Sigmoid colon (tissue), 7 donors: ENCODE data around the gene CSTPP1. TPM values are rescaled to one million over a fixed set of nuclear protein-coding genes. Genes with fewer than 3 reads are reported as not detected.

ENCODE experiments used
- DNase-seq: peaks from one replicate; pipeline ENCODE4 v3.0.0-alpha.2; 2019
- H3K27ac ChIP-seq, 4 donors: fragments of 200-600 bp; sonication (generic); one replicate each; pipeline ENCODE4 v1.5.1; 2016 to 2019; ENCODE audit warnings: mild to moderate bottlenecking in 1 of 4
- H3K27me3 ChIP-seq, 3 donors: fragments of 200-600 bp; sonication (generic); one replicate each; pipeline ENCODE4 v1.5.1; 2019; ENCODE audit warnings: mild to moderate bottlenecking in 1 of 3
- H3K36me3 ChIP-seq, 4 donors: fragments of 200-600 bp; sonication (generic); one replicate each; pipeline ENCODE4 v1.5.1; 2016 to 2019
- H3K4me1 ChIP-seq, 4 donors: fragments of 200-600 bp; sonication (generic); one replicate each; pipeline ENCODE4 v1.5.1; 2017 to 2019
- H3K4me3 ChIP-seq, 4 donors: fragments of 200-600 bp; sonication (generic); one replicate each; pipeline ENCODE4 v1.5.1; 2017 to 2019; ENCODE audit warnings: mild to moderate bottlenecking in 2 of 4, moderate library complexity in 1 of 4
- H3K9me3 ChIP-seq, 4 donors: fragments of 200-600 bp in 3 of 4; sonication (generic) in 3 of 4; one replicate each; pipeline versions ENCODE4 v1.5.1 to v1.6.1; 2013 to 2019
- CTCF ChIP-seq, 4 experiments: fragments of 450-650 bp in 3 of 4; fragments of 200-600 bp in 1 of 4; IDR thresholded peaks; one replicate each; pipeline ENCODE4 v1.5.1; 2016 to 2019; ENCODE audit warnings: antibody characterized with exemption in 4 of 4, mild to moderate bottlenecking in 3 of 4, moderate library complexity in 2 of 4
- EP300 ChIP-seq, 4 donors: sonication (generic); formaldehyde crosslinking; IDR thresholded peaks; one replicate each; pipeline ENCODE4 v1.6.1; 2017; ENCODE audit warnings: antibody characterized with exemption in 4 of 4
- POLR2A ChIP-seq, 2 donors: fragments of 450-650 bp; IDR thresholded peaks; one replicate each; pipeline ENCODE4 v1.6.1; 2016; ENCODE audit warnings: antibody characterized with exemption in 2 of 2, mild to moderate bottlenecking in 2 of 2, moderate library complexity in 2 of 2
- POLR2AphosphoS5 ChIP-seq, 4 donors: sonication (generic); formaldehyde crosslinking; IDR thresholded peaks; one replicate each; pipeline ENCODE4 v1.6.1; 2017; ENCODE audit warnings: antibody characterized with exemption in 4 of 4
- WGBS, 2 donors: extraction: QIAGEN DNeasy Blood & Tissue Kit; methylation state at CpG; one replicate each; pipeline ENCODE4 v1.1.7; 2013; 5-methylcytosine and 5-hydroxymethylcytosine counted together
- intact Hi-C: fragments of 100-400 bp; cut with DNase I; formaldehyde crosslinking; loops from one replicate; pipeline ENCODE4 v1.15.1; 2023
- polyA plus RNA-seq, 3 donors: library from polyadenylated mRNA; stranded (reverse); fragments of 200-250 nt; gene quantifications; one replicate each; pipeline ENCODE4 v1.2.3, GENCODE V29; 2013
- total RNA-seq, 4 donors: library from RNA; depleted of rRNA; stranded (reverse); fragments of >200 nt; gene quantifications; one replicate each; pipeline ENCODE4 v1.1.0, GENCODE V29; 2016
- donor health status: healthy with polysubstance abuse.
- donor health status: Bipolar disorder and iron deficiency.
- donor health status: healthy.

The CSTPP1 gene
- total and polyA plus RNA-seq, 7 donors = 12.9 to 29.4 (median 22.8) TPM

- H3K4me3 ChIP-seq = no peak overlapping the region
- DNase-seq = no peak
- TF ChIP-seq EP300 (IDR thresholded peaks at IDR 0.05) (no peak), POLR2A (IDR thresholded peaks at IDR 0.05) (no peak), POLR2AphosphoS5 (IDR thresholded peaks at IDR 0.05) (no peak), CTCF (IDR thresholded peaks at IDR 0.05) (no peak)
- intact Hi-C loops = no loop called here
- H3K9me3 ChIP-seq = no peaks in the 10 kb centered on the region
- WGBS, 2 donors = 97 to 98% methylated on average over 3 of the region's 3 CpGs
- H3K27me3 ChIP-seq = no peaks in the 10 kb centered on the region
- H3K36me3 ChIP-seq = no peaks in the 10 kb centered on the region
- no peak overlapping the region for H3K27ac ChIP-seq
- H3K4me1 ChIP-seq = no peaks in the 10 kb centered on the region
Measured at GRCh38 chr11:46963844-46964243, 27.3 kb downstream of the CSTPP1 start.

GRCh38 chr11:46966773-46967172 lies 30.2 kb downstream of the CSTPP1 start:
- no peak overlapping the region for H3K4me3 ChIP-seq
- H3K27ac ChIP-seq = no peak overlapping the region
- TF ChIP-seq POLR2AphosphoS5 (IDR thresholded peaks at IDR 0.05) (no peak), CTCF (IDR thresholded peaks at IDR 0.05) (no peak), EP300 (IDR thresholded peaks at IDR 0.05) (no peak), POLR2A (IDR thresholded peaks at IDR 0.05) (no peak)
- H3K27me3 ChIP-seq = no peaks in the 10 kb centered on the region
- WGBS, 2 donors = 87 to 92% methylated on average over 2 of the region's 2 CpGs
- no peaks in the 10 kb centered on the region for H3K4me1 ChIP-seq
- H3K9me3 ChIP-seq = no peaks in the 10 kb centered on the region
- intact Hi-C loops = no loop called here
- no peaks in the 10 kb centered on the region for H3K36me3 ChIP-seq
- no peak for DNase-seq

GRCh38 chr11:46967962-46968361 lies 31.4 kb downstream of the CSTPP1 start:
- Histone ChIP-seq H3K4me1 (no peaks in the 10 kb centered on the region), H3K27me3 (no peaks in the 10 kb centered on the region), H3K9me3 (no peaks in the 10 kb centered on the region), H3K27ac (no peak overlapping the region), H3K36me3 (no peaks in the 10 kb centered on the region), H3K4me3 (no peak overlapping the region)
- intact Hi-C loops = no loop called here
- no peak for DNase-seq
- no peak for TF ChIP-seq EP300 (IDR thresholded peaks at IDR 0.05)
- no peak for TF ChIP-seq CTCF (IDR thresholded peaks at IDR 0.05)
- TF ChIP-seq POLR2A (IDR thresholded peaks at IDR 0.05) = no peak
- TF ChIP-seq POLR2AphosphoS5 (IDR thresholded peaks at IDR 0.05) = no peak
- WGBS, 2 donors = 98% methylated on average over 2 of the region's 2 CpGs

- no peaks in the 10 kb centered on the region for H3K4me1 ChIP-seq
- no peak overlapping the region for H3K4me3 ChIP-seq
- H3K27me3 ChIP-seq = no peaks in the 10 kb centered on the region
- TF ChIP-seq POLR2AphosphoS5 (IDR thresholded peaks at IDR 0.05) (no peak), CTCF (IDR thresholded peaks at IDR 0.05) (no peak), EP300 (IDR thresholded peaks at IDR 0.05) (no peak), POLR2A (IDR thresholded peaks at IDR 0.05) (no peak)
- no peaks in the 10 kb centered on the region for H3K9me3 ChIP-seq
- intact Hi-C loops = no loop called here
- no peaks in the 10 kb centered on the region for H3K36me3 ChIP-seq
- no peak for DNase-seq
- H3K27ac ChIP-seq = no peak overlapping the region
- WGBS, 2 donors = 86 to 92% methylated on average over 2 of the region's 2 CpGs
Measured at GRCh38 chr11:46969379-46969778, 32.8 kb downstream of the CSTPP1 start.

- H3K36me3 ChIP-seq = no peaks in the 10 kb centered on the region
- H3K4me1 ChIP-seq = no peaks in the 10 kb centered on the region
- no peaks in the 10 kb centered on the region for H3K9me3 ChIP-seq
- H3K4me3 ChIP-seq = no peak overlapping the region
- DNase-seq = no peak
- no peaks in the 10 kb centered on the region for H3K27me3 ChIP-seq
- 52 to 80% methylated on average over 3 of the region's 3 CpGs for WGBS, 2 donors
- intact Hi-C loops = no loop called here
- TF ChIP-seq POLR2A (IDR thresholded peaks at IDR 0.05) (no peak), CTCF (IDR thresholded peaks at IDR 0.05) (no peak), POLR2AphosphoS5 (IDR thresholded peaks at IDR 0.05) (no peak), EP300 (IDR thresholded peaks at IDR 0.05) (no peak)
- no peak overlapping the region for H3K27ac ChIP-seq
Measured at GRCh38 chr11:46970913-46971625, 34.5 kb downstream of the CSTPP1 start.
